ENCODE measurements around the gene CTNNB1.

Gene CTNNB1

DNA sequence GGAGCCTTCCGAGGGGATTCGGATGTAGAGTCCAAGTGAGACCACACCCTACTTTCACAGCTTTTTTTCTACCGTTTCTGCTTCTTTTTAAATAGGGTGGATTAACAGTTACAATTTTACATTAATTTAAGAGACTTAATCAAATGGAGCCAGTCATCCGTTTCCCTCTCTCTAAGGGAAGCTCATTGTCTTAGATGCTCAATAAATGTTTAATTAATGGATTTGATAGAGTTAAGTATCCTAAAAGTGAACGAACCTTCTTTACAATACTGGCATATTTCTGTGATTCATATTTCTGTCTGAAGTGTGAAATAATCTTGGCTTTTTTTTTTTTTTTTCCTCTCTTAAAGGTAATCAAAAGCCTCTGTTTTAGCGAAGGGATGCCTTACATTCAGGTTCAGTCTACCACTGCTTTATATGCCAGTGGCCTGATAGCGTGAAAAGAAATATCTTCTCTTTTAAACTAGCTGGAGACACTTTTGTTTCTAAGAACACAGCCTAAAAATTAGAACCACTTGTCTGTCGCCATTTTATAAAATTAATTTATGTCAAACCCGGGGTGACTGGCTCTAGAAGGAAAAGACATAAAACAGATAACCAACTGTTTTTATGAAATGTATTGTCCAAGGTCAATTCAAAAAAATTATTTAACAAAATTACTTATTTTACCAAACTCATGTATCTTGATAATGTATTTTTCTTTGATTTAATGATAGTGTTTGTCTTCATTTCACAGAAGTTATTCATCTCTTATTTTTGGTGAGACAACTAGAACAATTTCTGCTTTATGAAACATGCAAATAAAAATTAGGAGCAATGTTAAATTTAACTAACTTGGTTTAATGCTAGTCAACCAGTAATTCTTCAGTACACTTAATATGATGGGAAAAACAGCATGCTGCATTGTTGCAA is 2.5 kb upstream of the CTNNB1 start:
- peaks cover 4% of the 10 kb centered on the region; the same call in 1 of the 2 replicates for H3K36me3 ChIP-seq (ENCODE audit: control insufficient read depth, low read length)
- H3K27me3 ChIP-seq (ENCODE audit: control insufficient read depth, low read length) = peaks cover 5% of the 10 kb centered on the region; the same call in 1 of the 2 replicates
- H3K9me2 ChIP-seq (replicated peaks; ENCODE audit: control insufficient read depth, low read length) = no peaks in the 10 kb centered on the region
- peaks cover 13% of the 10 kb centered on the region for H3K4me1 ChIP-seq (ENCODE audit: control insufficient read depth, low read length)
- no peak overlapping the region for H3K4me3 ChIP-seq (ENCODE audit: low read length)
- peaks cover 24% of the 10 kb centered on the region for H3K79me2 ChIP-seq (ENCODE audit: control insufficient read depth, low read length)
- H3F3A ChIP-seq (ENCODE audit: control insufficient read depth, insufficient read depth) = peaks cover 3% of the 10 kb centered on the region; the same call in 1 of the 2 replicates
- H4K20me1 ChIP-seq (ENCODE audit: control insufficient read depth, insufficient read depth, low read depth, low read length) = peaks cover 10% of the 10 kb centered on the region
- H3K9me3 ChIP-seq (ENCODE audit: control insufficient read depth, insufficient read depth, low read length) = no peaks in the 10 kb centered on the region
- H3K4me2 ChIP-seq (ENCODE audit: low read length) = no peak overlapping the region
- TF ChIP-seq, protein P1, sequence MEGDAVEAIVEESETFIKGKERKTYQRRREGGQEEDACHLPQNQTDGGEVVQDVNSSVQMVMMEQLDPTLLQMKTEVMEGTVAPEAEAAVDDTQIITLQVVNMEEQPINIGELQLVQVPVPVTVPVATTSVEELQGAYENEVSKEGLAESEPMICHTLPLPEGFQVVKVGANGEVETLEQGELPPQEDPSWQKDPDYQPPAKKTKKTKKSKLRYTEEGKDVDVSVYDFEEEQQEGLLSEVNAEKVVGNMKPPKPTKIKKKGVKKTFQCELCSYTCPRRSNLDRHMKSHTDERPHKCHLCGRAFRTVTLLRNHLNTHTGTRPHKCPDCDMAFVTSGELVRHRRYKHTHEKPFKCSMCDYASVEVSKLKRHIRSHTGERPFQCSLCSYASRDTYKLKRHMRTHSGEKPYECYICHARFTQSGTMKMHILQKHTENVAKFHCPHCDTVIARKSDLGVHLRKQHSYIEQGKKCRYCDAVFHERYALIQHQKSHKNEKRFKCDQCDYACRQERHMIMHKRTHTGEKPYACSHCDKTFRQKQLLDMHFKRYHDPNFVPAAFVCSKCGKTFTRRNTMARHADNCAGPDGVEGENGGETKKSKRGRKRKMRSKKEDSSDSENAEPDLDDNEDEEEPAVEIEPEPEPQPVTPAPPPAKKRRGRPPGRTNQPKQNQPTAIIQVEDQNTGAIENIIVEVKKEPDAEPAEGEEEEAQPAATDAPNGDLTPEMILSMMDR (IDR thresholded peaks at IDR 0.05; ENCODE audit: low read depth, low read length, poor library complexity, severe bottlenecking) = no peak
- no peak for TF ChIP-seq EZH2phosphoT487 (IDR thresholded peaks at IDR 0.05; ENCODE audit: borderline replicate concordance, low read length)
- no peak overlapping the region for H3K27ac ChIP-seq (ENCODE audit: low read depth, low read length)

DNA sequence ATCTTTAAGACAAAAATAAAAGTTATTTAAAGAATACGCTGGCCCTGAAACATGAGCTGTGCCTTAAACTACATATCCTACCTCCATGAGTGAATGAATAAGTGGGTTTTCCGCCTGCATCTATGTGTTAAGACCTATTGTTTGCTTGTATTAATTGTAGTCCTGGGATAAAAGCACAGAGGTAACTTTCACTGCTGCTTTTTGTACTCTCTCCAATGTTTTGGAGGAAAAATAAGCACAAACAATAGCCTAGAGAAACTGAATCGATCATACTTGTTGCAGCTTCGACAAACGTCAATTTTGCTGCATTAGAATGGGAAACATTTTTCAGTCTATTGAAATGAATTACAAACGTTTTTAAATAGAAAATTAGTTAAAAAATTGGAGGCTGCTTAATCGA is 1.3 kb upstream of the CTNNB1 start:
- peaks cover 37% of the 10 kb centered on the region for H3K79me2 ChIP-seq (ENCODE audit: control insufficient read depth, low read length)
- peak overlapping the region; percentile 71; the same call in 1 of the 2 replicates for H3K4me2 ChIP-seq (ENCODE audit: low read length)
- TF ChIP-seq EZH2phosphoT487 (IDR thresholded peaks at IDR 0.05; ENCODE audit: borderline replicate concordance, low read length) = no peak
- TF ChIP-seq, protein P1 (IDR thresholded peaks at IDR 0.05; ENCODE audit: low read depth, low read length, poor library complexity, severe bottlenecking) = no peak
- peaks cover 16% of the 10 kb centered on the region for H3K36me3 ChIP-seq (ENCODE audit: control insufficient read depth, low read length)
- peaks cover 7% of the 10 kb centered on the region; the same call in 1 of the 2 replicates for H3F3A ChIP-seq (ENCODE audit: control insufficient read depth, insufficient read depth)
- no peaks in the 10 kb centered on the region for H3K9me3 ChIP-seq (ENCODE audit: control insufficient read depth, insufficient read depth, low read length)
- peak overlapping the region; percentile 77 for H3K4me3 ChIP-seq (ENCODE audit: low read length)
- peaks cover 26% of the 10 kb centered on the region for H3K4me1 ChIP-seq (ENCODE audit: control insufficient read depth, low read length)
- H3K27ac ChIP-seq (ENCODE audit: low read depth, low read length) = no peak overlapping the region
- peaks cover 21% of the 10 kb centered on the region for H4K20me1 ChIP-seq (ENCODE audit: control insufficient read depth, insufficient read depth, low read depth, low read length)
- peaks cover 5% of the 10 kb centered on the region; the same call in 1 of the 2 replicates for H3K27me3 ChIP-seq (ENCODE audit: control insufficient read depth, low read length)
- H3K9me2 ChIP-seq (replicated peaks; ENCODE audit: control insufficient read depth, low read length) = no peaks in the 10 kb centered on the region

DNA sequence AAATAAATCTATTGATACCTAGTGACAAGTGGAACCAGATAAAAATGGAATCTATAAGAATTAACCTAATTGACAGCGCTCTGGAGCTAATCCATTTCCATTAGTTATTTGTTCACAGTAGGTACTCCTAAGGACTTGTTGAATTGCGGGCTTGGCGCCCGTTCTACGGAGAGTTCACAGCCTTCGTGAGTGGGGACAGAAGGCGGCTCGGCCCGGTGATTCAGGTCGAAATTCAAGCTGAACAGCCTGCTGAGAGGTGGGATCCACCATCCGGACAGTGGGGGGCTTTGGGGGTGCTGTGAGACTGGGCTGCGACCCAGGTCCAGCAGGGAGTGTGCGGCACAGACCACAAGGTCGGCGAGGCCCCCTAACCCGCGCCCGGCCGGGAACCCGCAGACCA is 779 bp upstream of the CTNNB1 start:
- H3K27ac ChIP-seq (ENCODE audit: low read depth, low read length) = no peak overlapping the region
- H4K20me1 ChIP-seq (ENCODE audit: control insufficient read depth, insufficient read depth, low read depth, low read length) = peaks cover 25% of the 10 kb centered on the region
- H3F3A ChIP-seq (ENCODE audit: control insufficient read depth, insufficient read depth) = peaks cover 7% of the 10 kb centered on the region; the same call in 1 of the 2 replicates
- peaks cover 41% of the 10 kb centered on the region for H3K79me2 ChIP-seq (ENCODE audit: control insufficient read depth, low read length)
- no peaks in the 10 kb centered on the region for H3K9me2 ChIP-seq (replicated peaks; ENCODE audit: control insufficient read depth, low read length)
- TF ChIP-seq, protein P1 (IDR thresholded peaks at IDR 0.05; ENCODE audit: low read depth, low read length, poor library complexity, severe bottlenecking) = no peak
- peaks cover 19% of the 10 kb centered on the region for H3K36me3 ChIP-seq (ENCODE audit: control insufficient read depth, low read length)
- peak overlapping the region; percentile 71 for H3K4me2 ChIP-seq (ENCODE audit: low read length)
- H3K4me3 ChIP-seq (ENCODE audit: low read length) = peak overlapping the region; percentile 77
- H3K27me3 ChIP-seq (ENCODE audit: control insufficient read depth, low read length) = peaks cover 5% of the 10 kb centered on the region; the same call in 1 of the 2 replicates
- H3K9me3 ChIP-seq (ENCODE audit: control insufficient read depth, insufficient read depth, low read length) = no peaks in the 10 kb centered on the region
- H3K4me1 ChIP-seq (ENCODE audit: control insufficient read depth, low read length) = peaks cover 29% of the 10 kb centered on the region
